GM21717 (cell line): ENCODE measurements around the gene COPS4.

Experiments used
- ATAC-seq: cut with Tn5 transposase; IDR thresholded peaks from one replicate; pipeline ENCODE4 v1.9.1; 2021; ENCODE audit warnings: mild to moderate bottlenecking, moderate library complexity; ENCODE audit not compliant: unreplicated experiment

The COPS4 gene

GRCh38 chr4:83115656-83116285, 80.8 kb downstream of the COPS4 start:
- no peak for ATAC-seq

DNA sequence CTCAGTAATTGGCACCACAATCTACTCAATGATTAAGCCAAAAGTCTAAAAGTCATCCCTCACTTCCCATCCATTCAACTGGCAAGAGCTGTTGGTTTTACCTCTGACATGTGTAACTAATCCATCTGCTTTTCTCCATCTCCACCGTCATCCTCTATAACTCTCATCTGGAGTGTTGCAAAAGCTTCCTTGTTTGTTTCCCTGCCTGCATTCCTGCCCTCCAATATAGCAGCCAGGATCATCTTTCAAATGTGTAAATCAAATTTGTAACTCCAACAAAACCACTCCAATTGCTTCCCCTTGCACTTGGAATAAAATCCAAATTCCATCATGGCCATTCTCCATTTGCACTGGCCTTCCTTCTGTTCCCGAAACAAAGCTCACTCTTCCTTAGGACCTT, 83.9 kb downstream of the COPS4 start:
- ATAC-seq: no peak

DNA sequence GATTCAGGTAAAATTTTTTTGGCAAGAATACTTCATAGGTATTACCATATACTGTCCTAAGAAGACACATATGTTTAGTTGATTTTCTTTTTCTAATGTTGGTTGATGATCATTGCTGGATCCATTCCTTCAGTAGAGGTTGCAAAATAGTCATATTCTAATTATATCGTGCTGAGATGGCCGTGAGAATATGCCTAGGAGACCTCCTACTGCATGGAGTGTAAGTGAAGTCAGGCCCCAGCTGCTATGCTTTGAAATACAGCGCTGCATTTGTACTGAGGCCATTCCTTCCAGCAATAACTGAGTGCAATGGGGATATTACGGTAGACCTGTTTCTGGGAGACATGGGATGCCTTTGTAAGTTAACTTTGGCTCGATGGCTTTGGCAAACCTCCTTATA, 86.3 kb downstream of the COPS4 start:
- ATAC-seq: no peak

- ATAC-seq: no peak
Observed at GRCh38 chr4:83124111-83124780, 89.3 kb downstream of the COPS4 start.
